Upper lobe of right lung (tissue), 1 donor: ENCODE results near the gene DAAM1. TPM values are rescaled to one million over a fixed set of nuclear protein-coding genes. Genes with fewer than 3 reads are reported as not detected.

ENCODE experiments used
- ATAC-seq: fragments of 200-7000 bp; cut with Tn5 transposase; one replicate; pipeline ENCODE4 v1.9.1; 2020; ENCODE audit warnings: mild to moderate bottlenecking, moderate library complexity
- DNase-seq: peaks from one replicate; pipeline ENCODE4 v3.0.0-alpha.2; 2020
- H3K27ac ChIP-seq: fragments of 200-600 bp; one replicate; pipeline ENCODE4 v1.8.0; 2022
- H3K27me3 ChIP-seq: fragments of 200-600 bp; one replicate; pipeline ENCODE4 v1.8.0; 2022; ENCODE audit warnings: mild to moderate bottlenecking
- H3K36me3 ChIP-seq: fragments of 200-600 bp; one replicate; pipeline ENCODE4 v1.8.0; 2022
- H3K4me1 ChIP-seq: fragments of 200-600 bp; one replicate; pipeline ENCODE4 v1.8.0; 2022
- H3K4me3 ChIP-seq: fragments of 200-600 bp; one replicate; pipeline ENCODE4 v1.8.0; 2022; ENCODE audit warnings: mild to moderate bottlenecking
- H3K9me3 ChIP-seq: fragments of 200-600 bp; one replicate; pipeline ENCODE4 v1.8.0; 2022
- CTCF ChIP-seq: fragments of 200-600 bp; IDR thresholded peaks from one replicate; pipeline ENCODE4 v1.8.0; 2022; ENCODE audit warnings: antibody characterized with exemption
- intact Hi-C: fragments of 100-400 bp; cut with DNase I; formaldehyde crosslinking; loops from one replicate; pipeline ENCODE4 v1.11.0; 2022
- total RNA-seq: library from RNA; stranded (reverse); fragmentation: NEBNext Ultra II Directional; extraction: Animal tissue kit (Norgen Biotek cat#: 25700); gene quantifications from one replicate; pipeline ENCODE4 v1.2.1, GENCODE V29; 2021
- donor health status: DM: no; HTN: yes; CAD: no; lungs with severe emphysema.

DAAM1 gene
- total RNA-seq, 1 donor from 2014 or later = 51.2 TPM

DNA sequence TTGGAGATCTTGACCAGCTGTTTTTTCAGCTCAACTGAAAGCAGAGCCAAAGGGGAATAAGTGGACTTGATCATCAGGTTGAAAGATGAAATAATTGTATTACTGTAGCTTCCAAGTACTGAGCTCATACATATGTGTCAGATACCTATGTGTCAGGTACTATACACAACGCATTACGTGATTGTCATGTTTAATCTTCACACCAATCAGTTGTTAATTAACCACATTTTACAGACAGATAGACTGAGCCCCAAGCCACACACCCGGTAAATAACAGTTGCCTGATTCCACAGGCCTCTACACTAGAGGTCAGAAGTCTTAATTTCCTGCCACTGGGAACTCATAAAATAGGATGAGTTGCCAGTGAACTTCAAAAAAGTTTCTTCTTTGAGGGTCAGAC is 148.2 kb downstream of the DAAM1 start:
- Histone ChIP-seq H3K27ac (peak overlapping the region; percentile 67), H3K27me3 (no peaks in the 10 kb centered on the region), H3K36me3 (peaks cover 3% of the 10 kb centered on the region), H3K4me3 (no peak overlapping the region), H3K4me1 (peaks cover 45% of the 10 kb centered on the region), H3K9me3 (no peaks in the 10 kb centered on the region)
- no peak for TF ChIP-seq CTCF
- intact Hi-C loops = no loop called here
- ATAC-seq (no peak), DNase-seq (no peak)

- no peaks in the 10 kb centered on the region for H3K9me3 ChIP-seq
- H3K4me3 ChIP-seq = no peak overlapping the region
- H3K27me3 ChIP-seq = no peaks in the 10 kb centered on the region
- DNase-seq (no peak), ATAC-seq (peak; percentile 55)
- no peaks in the 10 kb centered on the region for H3K36me3 ChIP-seq
- intact Hi-C loops = no loop called here
- peaks cover 45% of the 10 kb centered on the region for H3K4me1 ChIP-seq
- H3K27ac ChIP-seq = peak overlapping the region; percentile 67
- no peak for TF ChIP-seq CTCF
Observed at GRCh38 chr14:59337141-59337611, 148.7 kb downstream of the DAAM1 start.

GRCh38 chr14:59338761-59339160 is 150.3 kb downstream of the DAAM1 start:
- DNase-seq (no peak), ATAC-seq (no peak)
- H3K9me3 ChIP-seq = no peaks in the 10 kb centered on the region
- H3K27me3 ChIP-seq = no peaks in the 10 kb centered on the region
- intact Hi-C loops = no loop called here
- H3K4me3 ChIP-seq = no peak overlapping the region
- TF ChIP-seq CTCF = no peak
- no peaks in the 10 kb centered on the region for H3K36me3 ChIP-seq
- peaks cover 30% of the 10 kb centered on the region for H3K4me1 ChIP-seq
- no peak overlapping the region for H3K27ac ChIP-seq

GRCh38 chr14:59339524-59340330 is 151.3 kb downstream of the DAAM1 start:
- no peaks in the 10 kb centered on the region for H3K36me3 ChIP-seq
- H3K9me3 ChIP-seq = no peaks in the 10 kb centered on the region
- no peak for ATAC-seq
- peaks cover 25% of the 10 kb centered on the region for H3K4me1 ChIP-seq
- no peak overlapping the region for H3K27ac ChIP-seq
- no peak for TF ChIP-seq CTCF
- DNase-seq = no peak
- no peak overlapping the region for H3K4me3 ChIP-seq
- H3K27me3 ChIP-seq = no peaks in the 10 kb centered on the region
- intact Hi-C loops = no loop called here

GRCh38 chr14:59341858-59342477 is 153.5 kb downstream of the DAAM1 start:
- Histone ChIP-seq H3K4me1 (peaks cover 10% of the 10 kb centered on the region), H3K9me3 (no peaks in the 10 kb centered on the region), H3K27me3 (no peaks in the 10 kb centered on the region), H3K36me3 (no peaks in the 10 kb centered on the region), H3K4me3 (no peak overlapping the region), H3K27ac (no peak overlapping the region)
- ATAC-seq (no peak), DNase-seq (no peak)
- no peak for TF ChIP-seq CTCF
- intact Hi-C loops = no loop called here
